HepG2 (cell line): Measurements from ENCODE around the gene BOD1L1. TPM values are rescaled to one million over a fixed set of nuclear protein-coding genes. Genes with fewer than 3 reads are reported as not detected.

Experiments
- ATAC-seq: fragments of 200-7000 bp; cut with Tn5 transposase; 3 replicates; pipeline ENCODE4 v1.9.1; 2020; ENCODE audit warnings: mild to moderate bottlenecking, moderate library complexity
- BruUV-seq: library from RNA; stranded (reverse); fragments of 400-500 nt; replicated peaks from 2 replicates; lab custom pipeline; 2021; lab: Mats Ljungman, UMichigan
- CTCF ChIA-PET: fragments of 300-600 bp; formaldehyde crosslinking; extraction: SDS; loops from one replicate; lab custom pipeline; 2021; ENCODE audit warnings: low total read pairs, inconsistent platforms, low intra/inter-chr PET ratio; lab: Yijun Ruan, JAX
- POLR2A ChIA-PET: fragments of 350-600 bp; sonication (Branson Sonifier 250); formaldehyde crosslinking; loops from one replicate; lab custom pipeline; 2020; ENCODE audit warnings: antibody characterized with exemption, inconsistent platforms; lab: Yijun Ruan, JAX
- DNase-seq: peaks from one replicate; pipeline ENCODE4 v3.0.0-alpha.2; 2015; ENCODE audit warnings: low spot score
- FAIRE-seq: peaks from 3 replicates; lab custom pipeline; 2011; peaks lifted over from hg19 to GRCh38; lab: Jason Lieb, UNC
- H2AFZ ChIP-seq: one replicate; pipeline ENCODE4 v1.6.1; 2011; ENCODE audit warnings: low read length, inconsistent platforms
- H3K27ac ChIP-seq: fragments of 300-600 bp; 3 replicates; pipeline ENCODE4 v1.8.0; 2011; ENCODE audit warnings: mixed run types, mild to moderate bottlenecking, mixed read lengths, low read length, inconsistent platforms; ENCODE audit not compliant: insufficient read depth; ENCODE audit errors: extremely low read length
- H3K27me3 ChIP-seq, 2 experiments: fragments of 200-600 bp in 1 of 2; 2 replicates in 1 of 2; 3 replicates in 1 of 2; pipeline versions ENCODE4 v1.6.0 to v1.8.0; 2011; ENCODE audit warnings: low read length in 2 of 2, mild to moderate bottlenecking in 2 of 2, moderate library complexity in 2 of 2, inconsistent platforms in 1 of 2; ENCODE audit not compliant: insufficient read depth in 2 of 2, control insufficient read depth in 1 of 2
- H3K36me3 ChIP-seq, 2 experiments: fragments of 200-600 bp in 1 of 2; replicated peaks in 1 of 2; 2 replicates in 1 of 2; 3 replicates in 1 of 2; pipeline versions ENCODE4 v1.5.1 to v1.8.0; 2011; ENCODE audit warnings: low read length in 2 of 2, inconsistent platforms in 1 of 2; ENCODE audit not compliant: insufficient read depth in 2 of 2, control insufficient read depth in 1 of 2
- H3K4me1 ChIP-seq: 2 replicates; pipeline ENCODE4 v1.5.1; 2012; ENCODE audit warnings: low read length, inconsistent platforms; ENCODE audit not compliant: insufficient read depth
- H3K4me2 ChIP-seq: 2 replicates; pipeline ENCODE4 v1.6.0; 2011; ENCODE audit warnings: low read depth, low read length, inconsistent platforms
- H3K4me3 ChIP-seq, 3 experiments: fragments of 200-600 bp in 1 of 3; sonication (generic), shearing (Covaris generic) in 1 of 3; replicated peaks in 1 of 3; 2 replicates each; pipeline ENCODE4 v1.5.1; 2011 to 2016; ENCODE audit warnings: low read length in 3 of 3, inconsistent platforms in 2 of 3, low read depth in 2 of 3, mild to moderate bottlenecking in 2 of 3, control low read depth in 1 of 3, mixed read lengths in 1 of 3; ENCODE audit not compliant: insufficient read depth in 1 of 3
- H3K79me2 ChIP-seq: one replicate; pipeline ENCODE4 v1.6.1; 2011; ENCODE audit warnings: low read length, inconsistent platforms; ENCODE audit not compliant: insufficient read depth
- H3K9ac ChIP-seq: 2 replicates; pipeline ENCODE4 v1.6.0; 2011; ENCODE audit warnings: mild to moderate bottlenecking, low read depth, low read length, inconsistent platforms; ENCODE audit not compliant: insufficient read depth
- H3K9me3 ChIP-seq: 2 replicates; pipeline ENCODE4 v1.5.1; 2012; ENCODE audit warnings: mild to moderate bottlenecking, low read length
- H4K20me1 ChIP-seq: 2 replicates; pipeline ENCODE4 v1.6.0; 2011; ENCODE audit warnings: inconsistent platforms, mild to moderate bottlenecking, low read length, moderate library complexity; ENCODE audit not compliant: insufficient read depth
- ATAD3A ChIP-seq: sonication (generic); formaldehyde crosslinking; IDR thresholded peaks from 2 replicates; pipeline ENCODE4 v1.4.0; 2020; ENCODE audit warnings: missing genetic modification reagents
- E2F5 ChIP-seq: sonication (generic); formaldehyde crosslinking; conservative IDR thresholded peaks from 2 replicates; pipeline ENCODE4 v1.4.0; 2020; ENCODE audit warnings: missing genetic modification reagents
- RAD51 ChIP-seq: fragments of 450-650 bp; IDR thresholded peaks from 2 replicates; pipeline ENCODE4 v1.6.1; 2016; ENCODE audit warnings: borderline replicate concordance
- SNAI1 ChIP-seq: sonication (generic); formaldehyde crosslinking; IDR thresholded peaks from 2 replicates; pipeline ENCODE4 v1.5.0; 2020; ENCODE audit warnings: mild to moderate bottlenecking, missing genetic modification reagents, borderline replicate concordance
- ZHX1 ChIP-seq: sonication (generic); formaldehyde crosslinking; IDR thresholded peaks from 2 replicates; pipeline ENCODE4 v1.8.1; 2022; ENCODE audit warnings: low read depth, mild to moderate bottlenecking, missing genetic modification reagents
- ZNF414 ChIP-seq: sonication (generic); formaldehyde crosslinking; IDR thresholded peaks from 2 replicates; pipeline ENCODE4 v1.5.0; 2020; ENCODE audit warnings: missing genetic modification reagents
- ZNF547 ChIP-seq: sonication (generic); formaldehyde crosslinking; IDR thresholded peaks from 2 replicates; pipeline ENCODE4 v1.5.1; 2020; ENCODE audit warnings: mild to moderate bottlenecking, missing genetic modification reagents
- ZNF609 ChIP-seq: sonication (generic); formaldehyde crosslinking; IDR thresholded peaks from 2 replicates; pipeline ENCODE4 v1.4.0; 2020; ENCODE audit warnings: mild to moderate bottlenecking, missing genetic modification reagents, borderline replicate concordance
- ZNF766 ChIP-seq: sonication (generic); formaldehyde crosslinking; IDR thresholded peaks from 2 replicates; pipeline ENCODE4 v1.5.0; 2020; ENCODE audit warnings: missing genetic modification reagents, borderline replicate concordance
- WGBS: methylation state at CpG from one replicate; pipeline ENCODE4 v1.1.6; 2017; ENCODE audit warnings: low lambda C conversion rate; 5-methylcytosine and 5-hydroxymethylcytosine counted together
- in situ Hi-C: cut with HindIII; loops from 2 replicates; pipeline ENCODE4 v1.10.0; 2017; ENCODE audit warnings: low pct_unique_long_range_greater_than_20kb; ENCODE audit not compliant: extremely low pct_ligation_motif_present
- intact Hi-C: fragments of 100-400 bp; cut with micrococcal nuclease; formaldehyde crosslinking; loops from one replicate; pipeline ENCODE4 v1.10.0; 2022; ENCODE audit not compliant: unreplicated experiment
- polyA plus RNA-seq, 8 experiments: library from polyadenylated mRNA; depleted of rRNA in 3 of 8; stranded (reverse) in 7 of 8; unstranded in 1 of 8; fragments of >200 nt; fragmentation: Illumina TruSeq in 4 of 8; extraction: Trizol in 4 of 8; gene quantifications; 2 replicates each; pipeline versions ENCODE4 v1.2.1 to v1.2.3, GENCODE V29; 2011 to 2016; ENCODE audit warnings: low read depth in 4 of 8, missing spikeins in 1 of 8, mixed read lengths in 1 of 8; ENCODE audit not compliant: insufficient read depth in 1 of 8
- total RNA-seq, 5 experiments: library from RNA; depleted of rRNA; stranded (reverse); fragments of >200 nt; fragmentation: Illumina TruSeq; extraction: Trizol; gene quantifications; 2 replicates each; pipeline ENCODE4 v1.2.3, GENCODE V29; 2016; ENCODE audit warnings: low read depth in 1 of 5

The BOD1L1 gene
- total and polyA plus RNA-seq, 2 of the 13 experiments (the other 11 are each of a cell fraction or from before 2014, with no cell fraction given) = 11.7 to 17.9 TPM

- H3K79me2 ChIP-seq = no peaks in the 10 kb centered on the region
- DNase-seq (no peak), FAIRE-seq (no peak), ATAC-seq (no peak)
- H3K9ac ChIP-seq = no peak overlapping the region
- 11% methylated on average over 1 of the region's 1 CpG for WGBS
- H3K4me1 ChIP-seq = no peaks in the 10 kb centered on the region
- H3K4me3 ChIP-seq = no peak overlapping the region
- intact Hi-C loops = no loop called here
- no peak overlapping the region for H2AFZ ChIP-seq
- POLR2A ChIA-PET = no interaction called here
- no peaks in the 10 kb centered on the region for H3K27me3 ChIP-seq
- H4K20me1 ChIP-seq = no peaks in the 10 kb centered on the region
- no peak overlapping the region for H3K27ac ChIP-seq
- in situ Hi-C loops = no loop called here
- no peak for TF ChIP-seq ZNF766 (CRISPR knock-in tag)
- TF ChIP-seq ZNF414 (CRISPR knock-in tag) = no peak
- no peak for TF ChIP-seq E2F5 (CRISPR knock-in tag)
- no peak for TF ChIP-seq SNAI1 (CRISPR knock-in tag)
- H3K4me2 ChIP-seq = no peak overlapping the region
- no peaks in the 10 kb centered on the region for H3K9me3 ChIP-seq
- CTCF ChIA-PET = no interaction called here
- no TSS peak for BruUV-seq
- H3K36me3 ChIP-seq = no peaks in the 10 kb centered on the region
Measured at GRCh38 chr4:13558881-13559280, 68.6 kb downstream of the BOD1L1 start.

GRCh38 chr4:13555325-13555724 lies 72.2 kb downstream of the BOD1L1 start:
- Histone ChIP-seq H4K20me1 (no peaks in the 10 kb centered on the region), H3K27ac (no peak overlapping the region), H3K4me2 (no peak overlapping the region), H3K9ac (no peak overlapping the region), H3K27me3 (no peaks in the 10 kb centered on the region), H2AFZ (no peak overlapping the region), H3K79me2 (no peaks in the 10 kb centered on the region), H3K9me3 (no peaks in the 10 kb centered on the region), H3K4me3 (no peak overlapping the region), H3K36me3 (no peaks in the 10 kb centered on the region), H3K4me1 (no peaks in the 10 kb centered on the region)
- no peak for DNase-seq
- ATAC-seq = no peak
- ChIA-PET POLR2A (no interaction called here), CTCF (no interaction called here)
- BruUV-seq = no TSS peak
- in situ Hi-C loops (no loop called here), intact Hi-C loops (no loop called here)
- 45% methylated on average over 2 of the region's 2 CpGs for WGBS
- FAIRE-seq = no peak
- TF ChIP-seq ZNF609 (CRISPR knock-in tag) (no peak), RAD51 (no peak), ATAD3A (CRISPR knock-in tag) (no peak), ZHX1 (CRISPR knock-in tag) (no peak), ZNF547 (CRISPR knock-in tag) (no peak)
